NCI-H2171 (cell line): ENCODE data around the gene CGB1.
"Not testable (repeated sequence)": the region's sequence is repeated elsewhere in the genome, so short reads cannot be mapped to it uniquely, and the experiment has no call there.

Source experiments
- DNase-seq: peaks from one replicate; lab custom pipeline; 2025; lab: John Stamatoyannopoulos, UW

CGB1 gene

DNA sequence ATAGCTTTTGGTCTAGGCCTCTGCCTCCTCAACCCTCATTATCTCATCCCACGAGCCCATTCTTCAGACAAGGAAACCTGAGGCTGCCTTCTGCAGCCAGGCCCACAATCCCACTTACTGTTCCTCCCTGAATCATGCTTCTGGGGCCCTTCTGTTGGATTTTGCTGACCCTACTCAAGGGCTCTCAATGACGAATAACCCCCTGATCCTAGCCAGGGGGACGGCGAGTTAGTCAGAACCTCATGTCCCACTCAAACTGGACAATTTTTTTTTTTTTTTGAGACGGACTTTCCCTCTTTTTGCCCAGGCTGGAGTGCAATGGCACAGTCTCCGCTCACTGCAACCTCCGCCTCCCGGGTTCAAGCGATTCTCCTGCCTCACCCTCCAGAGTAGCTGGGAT is 14.6 kb downstream of the CGB1 start:
- DNase-seq = no peak

DNA sequence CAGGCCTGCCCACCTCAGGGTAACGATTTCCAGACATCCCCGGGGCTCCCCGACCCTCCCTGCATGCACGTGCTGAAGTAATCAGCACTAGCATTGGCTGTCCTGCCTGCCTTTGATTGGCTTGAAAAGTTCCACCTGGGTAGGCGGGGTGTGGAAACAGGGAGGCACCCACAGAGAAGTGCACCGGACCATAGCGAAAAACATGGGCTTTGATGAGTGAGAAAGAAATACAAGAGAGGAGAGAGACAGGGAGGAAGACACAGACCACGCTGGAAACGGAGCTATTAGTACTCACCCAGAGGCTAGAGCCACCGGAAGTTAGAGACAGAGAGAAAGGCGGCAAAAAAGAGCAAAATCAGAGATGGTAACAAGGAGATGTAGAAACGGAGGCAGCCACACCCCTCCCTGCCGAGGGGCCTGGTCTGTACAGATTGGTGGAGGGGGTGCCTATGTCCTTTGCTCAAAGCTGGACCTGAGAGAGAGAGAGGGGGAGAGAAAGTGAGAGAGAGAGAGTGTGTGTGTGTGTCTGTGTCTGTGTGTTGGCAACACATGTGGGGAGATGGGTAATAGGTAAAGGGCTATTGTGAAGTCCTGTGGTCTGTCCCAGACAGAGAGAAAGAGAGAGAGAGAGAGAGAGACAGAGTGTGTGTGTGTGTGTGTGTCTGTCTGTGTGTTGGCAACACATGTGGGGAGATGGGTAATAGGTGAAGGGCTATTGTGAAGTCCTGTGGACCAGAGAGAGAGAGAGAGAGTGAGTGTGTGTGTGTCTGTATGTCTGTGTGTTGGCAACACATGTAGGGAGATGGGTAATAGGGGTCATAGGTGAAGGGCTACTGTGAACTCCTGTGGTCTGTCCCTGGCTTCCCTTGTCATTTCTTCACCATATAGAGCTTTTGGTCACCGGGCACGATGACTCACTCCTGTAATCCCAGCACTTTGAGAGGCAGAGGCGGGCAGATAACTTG is 15.5 kb downstream of the CGB1 start:
- no peak for DNase-seq

DNA sequence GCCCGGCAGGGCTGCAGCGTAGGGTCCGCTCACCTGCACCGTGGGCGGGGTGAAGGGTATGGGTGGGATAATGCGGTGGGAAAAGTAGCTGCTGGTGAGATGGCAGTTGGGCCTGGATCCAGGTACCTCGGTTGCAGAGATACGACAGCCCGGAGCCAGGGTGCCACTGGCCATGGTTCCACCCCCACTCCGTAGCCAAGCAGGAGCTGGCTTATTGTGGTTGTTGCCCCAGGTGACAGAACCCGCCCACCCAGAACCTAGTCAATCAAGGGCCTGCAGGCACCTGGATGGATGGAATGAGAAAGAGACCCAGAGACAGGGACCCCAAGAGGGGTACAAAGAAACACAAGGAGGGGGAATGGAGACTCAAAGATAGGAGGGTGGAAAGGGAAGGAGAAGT is 16.4 kb downstream of the CGB1 start:
- DNase-seq = no peak

DNA sequence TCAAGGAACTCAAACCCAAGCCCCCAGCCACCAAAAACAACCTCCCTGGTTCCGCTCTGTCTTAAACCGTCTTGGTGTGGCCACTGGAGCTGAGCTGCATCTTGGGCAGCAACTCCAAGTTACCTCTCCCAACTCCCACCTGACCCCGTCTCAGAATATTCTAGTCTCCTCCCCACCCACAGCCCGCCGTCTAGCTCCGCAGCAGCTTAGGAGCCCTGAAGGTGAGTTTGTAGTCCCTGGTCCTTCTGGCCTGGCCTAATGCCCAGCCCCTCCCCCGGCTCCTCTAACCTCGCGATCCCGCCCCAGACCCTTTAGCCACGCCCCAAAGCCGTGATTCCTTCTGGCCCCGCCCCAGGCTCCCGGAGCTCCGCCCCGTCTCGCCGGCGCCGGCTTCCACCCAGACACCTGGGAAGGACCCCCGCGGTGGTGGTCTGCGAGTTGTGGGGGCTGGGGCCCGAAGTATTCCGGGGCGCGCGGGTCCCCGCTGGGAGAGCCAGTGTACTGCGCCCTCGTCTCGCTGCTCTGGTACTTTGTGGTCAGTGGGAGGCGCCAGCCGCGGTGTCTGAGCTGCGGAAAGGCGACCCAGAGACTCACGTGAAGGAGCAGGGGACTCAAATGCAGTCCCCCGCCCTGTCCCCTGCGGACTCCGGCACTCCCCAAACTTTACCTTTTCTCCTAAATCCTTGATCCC is 17.3 kb downstream of the CGB1 start:
- DNase-seq = peak; percentile 46

DNA sequence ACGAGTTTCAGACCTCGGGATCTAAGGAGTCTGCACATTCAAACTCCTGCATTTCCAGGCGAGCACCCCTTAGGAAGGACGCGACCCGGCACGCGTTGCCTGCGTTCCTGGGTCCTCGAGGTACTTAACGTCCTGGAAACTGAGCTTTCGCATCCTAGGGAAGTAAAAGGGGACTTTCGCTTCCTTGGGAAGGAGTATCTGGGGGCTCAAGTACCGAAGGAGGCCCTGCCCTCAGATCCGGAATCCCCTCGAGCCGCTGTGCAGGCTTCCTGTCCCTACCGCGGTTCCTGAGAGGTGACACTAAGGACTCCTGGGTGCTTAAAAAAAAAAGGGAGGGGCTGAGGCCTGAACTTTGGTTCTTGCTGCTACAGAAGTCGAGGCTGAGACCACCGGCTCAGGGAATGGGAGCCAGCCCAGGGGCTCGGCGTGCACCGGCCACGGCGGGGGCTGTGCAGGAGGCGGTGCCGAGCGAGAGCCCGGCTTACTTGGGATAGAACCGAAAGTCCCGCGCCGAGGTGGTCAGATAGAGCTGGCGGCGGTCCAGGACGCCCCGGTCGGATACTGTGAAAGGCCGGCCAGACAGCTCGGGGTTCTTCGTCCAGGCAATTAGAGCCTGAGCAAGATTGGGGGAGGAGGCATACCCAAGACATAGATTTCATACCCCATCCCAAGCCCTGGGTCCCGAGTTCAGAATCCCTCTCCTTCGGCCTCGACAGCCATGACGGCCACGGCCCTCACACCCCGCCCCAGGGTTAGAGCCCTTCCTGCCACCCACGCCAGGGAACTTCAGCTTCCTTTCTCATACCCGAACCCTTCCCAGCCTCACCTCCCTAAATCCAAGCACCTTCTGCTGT is 18.1 kb downstream of the CGB1 start:
- not testable (repeated sequence) for DNase-seq

DNA sequence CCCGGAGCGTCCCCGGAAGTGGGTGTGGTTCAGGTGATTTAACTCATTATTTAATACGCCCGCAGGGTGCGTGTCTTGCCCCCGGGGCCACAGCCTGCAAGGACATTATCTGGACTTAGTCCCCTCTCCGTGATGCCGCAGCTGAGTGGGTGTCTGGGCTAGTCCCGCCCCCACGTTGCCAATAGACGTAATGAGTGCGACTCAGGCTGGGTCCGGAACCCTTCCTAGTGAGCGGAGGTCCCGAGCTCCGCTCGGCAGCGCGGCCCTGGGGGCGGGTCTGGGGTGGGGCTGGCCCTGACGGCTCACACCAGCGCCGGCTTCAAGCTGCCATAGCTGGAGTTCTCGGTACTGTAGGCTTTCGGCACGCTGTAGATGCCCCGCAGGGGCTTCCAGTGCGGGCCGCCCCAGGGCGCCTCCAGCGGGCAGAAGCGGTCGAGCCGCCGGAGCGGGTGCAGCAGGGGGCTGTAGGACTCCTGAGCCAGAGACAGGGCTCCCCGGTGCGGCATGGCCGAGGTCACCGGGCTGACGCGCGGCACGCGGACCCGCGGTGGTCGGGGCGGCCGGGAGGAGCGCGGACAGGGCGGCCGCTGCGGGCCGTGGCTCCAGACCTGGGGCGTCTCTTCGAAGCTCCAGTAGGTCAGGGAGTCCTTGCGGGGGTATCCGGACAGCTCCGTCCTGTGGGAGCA is 18.9 kb downstream of the CGB1 start:
- peak; percentile 62 for DNase-seq

DNA sequence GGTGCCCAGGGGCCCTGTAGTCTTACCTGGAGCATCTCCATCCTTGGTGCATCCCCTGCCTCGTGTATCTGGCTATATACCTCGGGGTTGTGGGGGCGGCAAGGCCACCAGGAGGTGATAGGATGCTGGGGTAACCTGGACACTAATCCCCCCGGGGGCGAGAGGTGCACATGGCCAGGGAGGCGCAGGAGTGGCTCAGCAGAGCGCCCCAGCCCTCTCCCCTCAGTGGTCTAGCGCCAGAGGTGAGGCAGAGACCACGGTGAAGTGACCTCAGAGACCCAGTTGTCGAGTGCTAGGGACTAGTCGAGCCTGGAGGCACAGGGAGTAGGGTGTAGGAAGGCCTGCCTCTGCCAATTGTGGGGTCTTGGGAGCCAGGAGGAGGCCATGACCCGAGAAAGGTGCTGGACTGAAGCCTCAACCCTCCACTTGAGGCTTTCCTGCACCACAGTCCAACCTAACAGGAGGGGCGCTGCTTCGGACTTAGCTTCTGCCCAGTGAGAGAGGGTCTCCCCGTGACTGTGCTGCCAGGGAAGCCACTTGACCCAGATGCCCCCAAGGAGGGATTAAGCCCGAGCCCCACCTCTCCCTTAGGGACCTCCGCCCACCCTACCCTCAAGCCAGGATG is 19.5 kb downstream of the CGB1 start, which contains the start of gene LHB:
LHB (minus strand) TSS at position 51 of the 625 bp plus-strand sequence; CDS start at position 41, 10 bp downstream.
- DNase-seq = no peak

GRCh38 chr19:49016067-49016839 is 20.4 kb downstream of the CGB1 start:
- no peak for DNase-seq

DNA sequence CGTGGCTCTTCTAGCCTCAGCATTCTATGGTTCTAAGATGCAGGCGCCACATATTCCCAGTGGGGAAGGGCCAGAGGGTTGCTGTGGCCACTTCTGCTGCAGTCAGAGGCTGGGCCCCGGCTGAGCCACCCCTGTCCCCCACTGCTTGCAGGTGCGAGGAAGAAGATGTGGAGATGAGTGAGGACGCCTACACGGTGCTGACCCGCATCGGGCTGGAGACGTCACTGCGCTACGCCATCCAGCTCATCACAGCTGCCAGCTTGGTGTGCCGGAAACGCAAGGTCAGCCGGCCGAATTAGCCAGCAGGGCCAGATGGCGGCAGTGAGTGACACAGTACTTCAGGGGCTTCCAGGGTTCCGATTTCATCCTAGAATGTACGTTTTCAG is 21.8 kb downstream of the CGB1 start:
- no peak for DNase-seq

DNA sequence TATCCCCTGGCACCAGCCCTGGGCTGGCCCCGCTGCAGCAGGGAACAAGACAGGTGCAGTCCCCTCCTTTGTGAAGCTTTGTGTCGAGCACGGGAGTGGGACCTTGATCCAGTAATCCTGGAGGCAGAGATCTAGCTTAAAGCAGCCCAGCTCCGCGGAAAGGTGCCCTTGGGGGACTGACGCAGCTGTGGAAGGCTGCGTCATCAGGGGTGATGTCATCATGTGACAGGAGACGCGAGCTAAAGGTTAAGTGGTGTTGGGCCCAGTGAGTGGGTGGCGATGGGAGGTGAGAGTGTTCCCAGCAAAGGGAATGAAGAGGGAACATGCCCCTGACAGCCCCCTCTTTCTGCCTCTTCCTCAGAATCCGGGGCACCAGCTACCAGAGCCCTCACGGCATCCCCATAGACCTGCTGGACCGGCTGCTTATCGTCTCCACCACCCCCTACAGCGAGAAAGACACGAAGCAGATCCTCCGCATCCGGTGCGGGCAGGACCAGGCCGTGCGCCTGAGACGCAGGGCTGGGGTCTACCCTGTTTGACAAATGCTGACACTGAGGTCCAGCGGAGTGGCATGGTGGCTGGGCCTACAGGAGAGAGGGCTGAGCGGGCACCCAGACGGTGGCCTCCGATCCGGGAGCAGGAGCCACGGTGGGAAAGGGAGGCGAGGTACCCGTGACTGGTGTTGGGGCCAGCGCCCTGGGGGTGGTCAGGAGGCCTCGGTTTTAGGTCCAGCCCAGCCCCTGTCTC is 22.4 kb downstream of the CGB1 start:
- no peak for DNase-seq

DNA sequence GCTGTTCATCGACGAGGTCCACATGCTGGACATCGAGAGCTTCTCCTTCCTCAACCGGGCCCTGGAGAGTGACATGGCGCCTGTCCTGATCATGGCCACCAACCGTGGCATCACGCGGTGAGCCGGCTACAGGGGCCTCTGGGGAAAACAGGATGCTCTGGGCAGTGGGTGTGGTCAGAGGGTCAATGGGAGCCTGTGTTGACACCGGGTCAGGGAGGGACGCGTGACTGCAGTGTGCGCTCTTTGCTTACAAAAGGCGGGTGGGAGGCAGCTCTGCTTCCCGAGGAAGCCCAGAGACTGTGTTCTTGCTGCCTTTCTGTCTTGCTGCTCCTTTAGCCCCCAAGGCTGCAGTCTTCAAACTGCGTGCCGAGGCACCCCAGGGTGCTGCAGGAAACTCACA is 25.5 kb downstream of the CGB1 start:
- no peak for DNase-seq

GRCh38 chr19:49010453-49010852 is 26.2 kb downstream of the CGB1 start:
- no peak for DNase-seq

GRCh38 chr19:49009828-49010227 is 26.9 kb downstream of the CGB1 start:
- no peak for DNase-seq

DNA sequence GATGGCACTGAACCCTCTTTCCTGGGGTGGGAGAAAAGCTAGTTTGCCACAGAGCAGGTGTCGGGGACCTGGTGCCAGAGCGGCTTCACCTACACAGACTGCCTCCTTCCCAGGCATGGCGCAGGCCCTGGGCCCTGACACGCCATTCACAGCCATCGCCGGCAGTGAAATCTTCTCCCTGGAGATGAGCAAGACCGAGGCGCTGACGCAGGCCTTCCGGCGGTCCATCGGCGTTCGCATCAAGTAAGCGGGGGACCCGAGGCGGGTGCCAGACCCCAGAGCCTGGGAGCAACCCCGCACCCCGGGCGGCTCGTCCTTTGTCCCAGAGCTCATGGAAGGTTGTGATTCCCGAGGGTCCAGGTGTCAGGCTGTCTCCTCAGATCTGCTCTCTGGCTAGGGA is 29.8 kb downstream of the CGB1 start:
- DNase-seq = no peak

- DNase-seq = no peak
These were observed 31.6 kb downstream of the CGB1 start for GRCh38 chr19:49004964-49005614.

- DNase-seq = no peak
These were observed 32.6 kb downstream of the CGB1 start for GRCh38 chr19:49004133-49004532.

- no peak for DNase-seq
These were observed 37.0 kb downstream of the CGB1 start for GRCh38 chr19:48999481-49000325.

- DNase-seq = no peak
These were observed 38.7 kb downstream of the CGB1 start for GRCh38 chr19:48997972-48998371.
